HepG2 (cell line): ENCODE data around the gene TRIM9. TPM values are rescaled to one million over a fixed set of nuclear protein-coding genes. Genes with fewer than 3 reads are reported as not detected.

Experiments
- ARID5B ChIP-seq: IDR thresholded peaks from 2 replicates; pipeline ENCODE4 v1.4.0; 2020; ENCODE audit warnings: mild to moderate bottlenecking, missing genetic modification reagents
- CC2D1A ChIP-seq: sonication (generic); formaldehyde crosslinking; IDR thresholded peaks from 2 replicates; pipeline ENCODE4 v1.8.1; 2023; ENCODE audit warnings: mild to moderate bottlenecking, missing genetic modification reagents
- HMG20A ChIP-seq: IDR thresholded peaks from 2 replicates; pipeline ENCODE4 v1.6.1; 2016; ENCODE audit warnings: borderline replicate concordance
- HOXD1 ChIP-seq: sonication (generic); formaldehyde crosslinking; IDR thresholded peaks from 2 replicates; pipeline ENCODE4 v1.5.0; 2020; ENCODE audit warnings: missing genetic modification reagents
- KDM2A ChIP-seq: sonication (generic); formaldehyde crosslinking; IDR thresholded peaks from 2 replicates; pipeline ENCODE4 v1.4.0; 2020; ENCODE audit warnings: low read depth, missing genetic modification reagents, borderline replicate concordance
- SIN3B ChIP-seq: fragments of 150-350 bp; IDR thresholded peaks from 2 replicates; pipeline ENCODE4 v1.6.1; 2014; ENCODE audit warnings: low read length
- SNAPC2 ChIP-seq: sonication (generic); formaldehyde crosslinking; IDR thresholded peaks from 2 replicates; pipeline ENCODE4 v1.8.1; 2022; ENCODE audit warnings: mild to moderate bottlenecking, missing genetic modification reagents
- ZBED4 ChIP-seq: sonication (generic); formaldehyde crosslinking; IDR thresholded peaks from 2 replicates; pipeline ENCODE4 v1.4.0; 2020; ENCODE audit warnings: missing genetic modification reagents, borderline replicate concordance
- ZNF629 ChIP-seq: sonication (generic); formaldehyde crosslinking; conservative IDR thresholded peaks from 2 replicates; pipeline ENCODE4 v1.5.0; 2020; ENCODE audit warnings: missing genetic modification reagents
- polyA plus RNA-seq, 8 experiments: library from polyadenylated mRNA; depleted of rRNA in 3 of 8; stranded (reverse) in 7 of 8; unstranded in 1 of 8; fragments of >200 nt; fragmentation: Illumina TruSeq in 4 of 8; extraction: Trizol in 4 of 8; gene quantifications; 2 replicates each; pipeline versions ENCODE4 v1.2.1 to v1.2.3, GENCODE V29; 2011 to 2016; ENCODE audit warnings: low read depth in 4 of 8, missing spikeins in 1 of 8, mixed read lengths in 1 of 8; ENCODE audit not compliant: insufficient read depth in 1 of 8
- total RNA-seq, 5 experiments: library from RNA; depleted of rRNA; stranded (reverse); fragments of >200 nt; fragmentation: Illumina TruSeq; extraction: Trizol; gene quantifications; 2 replicates each; pipeline ENCODE4 v1.2.3, GENCODE V29; 2016; ENCODE audit warnings: low read depth in 1 of 5

Gene TRIM9
- total and polyA plus RNA-seq, 2 of the 13 experiments (the other 11 are each of a cell fraction or from before 2014, with no cell fraction given): 0.04 to 0.07 TPM

- TF ChIP-seq ZBED4 (no peak), SIN3B (no peak), HOXD1 (CRISPR knock-in tag) (no peak), SNAPC2 (CRISPR knock-in tag) (no peak), KDM2A (CRISPR knock-in tag) (no peak), CC2D1A (no peak), ARID5B (CRISPR knock-in tag) (no peak), ZNF629 (no peak), HMG20A (CRISPR knock-in tag) (no peak)
Measured at GRCh38 chr14:51121096-51121495, 26.2 kb upstream of the TRIM9 start (continued).
